WTC11 (cell line): ENCODE data around the gene STK11. TPM values are rescaled to one million over a fixed set of nuclear protein-coding genes. Genes with fewer than 3 reads are reported as not detected.
A peak's percentile ranks its signal among the peaks of the same experiment; 100 is the strongest.

ENCODE experiments used
- ATAC-seq: fragments of 200-7000 bp; cut with Tn5 transposase; 2 replicates; pipeline ENCODE4 v1.10.0; 2021; ENCODE audit warnings: mild to moderate bottlenecking, moderate library complexity
- CTCF ChIA-PET: fragments of 300-600 bp; sonication (Branson Sonifier 250); formaldehyde crosslinking; loops from one replicate; lab custom pipeline; 2021; ENCODE audit warnings: antibody characterized with exemption; lab: Charles Lee
- POLR2A ChIA-PET: fragments of 350-600 bp; sonication (Branson Sonifier 250); formaldehyde crosslinking; loops from one replicate; lab custom pipeline; 2021; ENCODE audit warnings: antibody characterized with exemption; lab: Charles Lee
- DNase-seq: peaks from one replicate; pipeline ENCODE4 v3.0.0; 2021; ENCODE audit warnings: low spot score
- H3K27ac Mint-ChIP-seq: 2 replicates; pipeline ENCODE4 v1.8.0; 2021; ENCODE audit warnings: mixed read lengths
- H3K27me3 Mint-ChIP-seq: 2 replicates; pipeline ENCODE4 v1.8.0; 2021; ENCODE audit warnings: low read depth, mild to moderate bottlenecking, moderate library complexity, mixed read lengths
- H3K36me3 Mint-ChIP-seq: 2 replicates; pipeline ENCODE4 v1.8.0; 2021; ENCODE audit warnings: mixed read lengths
- H3K4me1 Mint-ChIP-seq: 2 replicates; pipeline ENCODE4 v1.8.0; 2022; ENCODE audit warnings: mixed read lengths
- H3K4me3 Mint-ChIP-seq: 2 replicates; pipeline ENCODE4 v1.8.0; 2021; ENCODE audit warnings: mild to moderate bottlenecking, moderate library complexity, mixed read lengths
- H3K9me3 Mint-ChIP-seq: 2 replicates; pipeline ENCODE4 v1.8.0; 2021; ENCODE audit warnings: mixed read lengths
- CREM ChIP-seq: sonication (generic); formaldehyde crosslinking; IDR thresholded peaks from 2 replicates; pipeline ENCODE4 v1.8.1; 2022; ENCODE audit warnings: mild to moderate bottlenecking, missing genetic modification reagents, moderate library complexity
- ELF4 ChIP-seq: sonication (generic); formaldehyde crosslinking; IDR thresholded peaks from 2 replicates; pipeline ENCODE4 v1.8.1; 2022; ENCODE audit warnings: low read depth, mild to moderate bottlenecking, moderate library complexity, missing genetic modification reagents
- ESRRA ChIP-seq: sonication (generic); formaldehyde crosslinking; IDR thresholded peaks from 2 replicates; pipeline ENCODE4 v1.8.1; 2022; ENCODE audit warnings: mild to moderate bottlenecking, missing genetic modification reagents, borderline replicate concordance
- FOXK1 ChIP-seq: sonication (generic); formaldehyde crosslinking; IDR thresholded peaks from 2 replicates; pipeline ENCODE4 v1.8.0; 2022; ENCODE audit warnings: mild to moderate bottlenecking, moderate library complexity, missing genetic modification reagents
- GTF2I ChIP-seq: fragments of 250-450 bp; sonication (Bioruptor Pico); conservative IDR thresholded peaks from 2 replicates; pipeline ENCODE4 v1.4.0; 2021; ENCODE audit warnings: mild to moderate bottlenecking
- HMGA2 ChIP-seq: fragments of 250-450 bp; sonication (Bioruptor Pico); IDR thresholded peaks from 2 replicates; pipeline ENCODE4 v1.4.0; 2021; ENCODE audit warnings: mild to moderate bottlenecking, moderate library complexity
- IRF2 ChIP-seq: sonication (generic); formaldehyde crosslinking; IDR thresholded peaks from 2 replicates; pipeline ENCODE4 v1.8.0; 2022; ENCODE audit warnings: low read depth, missing genetic modification reagents, borderline replicate concordance
- JAZF1 ChIP-seq: fragments of 250-450 bp; sonication (Bioruptor Pico); IDR thresholded peaks from 2 replicates; pipeline ENCODE4 v1.9.0; 2021; ENCODE audit warnings: moderate library complexity, mild to moderate bottlenecking, inconsistent platforms
- JUN ChIP-seq: sonication (generic); formaldehyde crosslinking; IDR thresholded peaks from 2 replicates; pipeline ENCODE4 v1.8.0; 2023; ENCODE audit warnings: mild to moderate bottlenecking, missing genetic modification reagents
- MYBL2 ChIP-seq: sonication (generic); formaldehyde crosslinking; IDR thresholded peaks from 2 replicates; pipeline ENCODE4 v1.8.1; 2023; ENCODE audit warnings: mild to moderate bottlenecking, moderate library complexity, missing genetic modification reagents
- TEAD4 ChIP-seq: sonication (generic); formaldehyde crosslinking; IDR thresholded peaks from 2 replicates; pipeline ENCODE4 v1.8.0; 2022; ENCODE audit warnings: mild to moderate bottlenecking, missing genetic modification reagents
- ZBTB21 ChIP-seq: sonication (generic); formaldehyde crosslinking; IDR thresholded peaks from 2 replicates; pipeline ENCODE4 v1.8.1; 2023; ENCODE audit warnings: mild to moderate bottlenecking, missing genetic modification reagents, borderline replicate concordance
- ZNF423 ChIP-seq: fragments of 250-450 bp; sonication (Bioruptor Pico); IDR thresholded peaks from 2 replicates; pipeline ENCODE4 v2.1.2; 2022; ENCODE audit warnings: mild to moderate bottlenecking, moderate library complexity
- total RNA-seq: library from RNA; stranded (reverse); gene quantifications from 3 replicates; pipeline ENCODE4 v1.2.3, GENCODE V29; 2021
- TF ChIP-seq, protein P1 (sequence below): sonication (generic); formaldehyde crosslinking; IDR thresholded peaks from 2 replicates; pipeline ENCODE4 v1.8.1; 2023; ENCODE audit warnings: mild to moderate bottlenecking, moderate library complexity, missing genetic modification reagents
- TF ChIP-seq, protein P2 (sequence below): fragments of 250-450 bp; sonication (Bioruptor Pico); IDR thresholded peaks from 2 replicates; pipeline ENCODE4 v1.9.0; 2021; ENCODE audit warnings: mild to moderate bottlenecking, borderline replicate concordance
- TF ChIP-seq, protein P3 (sequence below): sonication (generic); formaldehyde crosslinking; IDR thresholded peaks from 2 replicates; pipeline ENCODE4 v1.8.1; 2023; ENCODE audit warnings: mild to moderate bottlenecking, missing genetic modification reagents
- TF ChIP-seq, protein P4 (sequence below): fragments of 250-450 bp; sonication (Bioruptor Pico); IDR thresholded peaks from 2 replicates; pipeline ENCODE4 v1.9.0; 2021; ENCODE audit warnings: mild to moderate bottlenecking
- TF ChIP-seq, protein P5 (sequence below): sonication (generic); formaldehyde crosslinking; IDR thresholded peaks from 2 replicates; pipeline ENCODE4 v1.8.0; 2022; ENCODE audit warnings: missing genetic modification reagents

The STK11 gene
- total RNA-seq, 1 experiment from 2014 or later = 112 TPM

DNA sequence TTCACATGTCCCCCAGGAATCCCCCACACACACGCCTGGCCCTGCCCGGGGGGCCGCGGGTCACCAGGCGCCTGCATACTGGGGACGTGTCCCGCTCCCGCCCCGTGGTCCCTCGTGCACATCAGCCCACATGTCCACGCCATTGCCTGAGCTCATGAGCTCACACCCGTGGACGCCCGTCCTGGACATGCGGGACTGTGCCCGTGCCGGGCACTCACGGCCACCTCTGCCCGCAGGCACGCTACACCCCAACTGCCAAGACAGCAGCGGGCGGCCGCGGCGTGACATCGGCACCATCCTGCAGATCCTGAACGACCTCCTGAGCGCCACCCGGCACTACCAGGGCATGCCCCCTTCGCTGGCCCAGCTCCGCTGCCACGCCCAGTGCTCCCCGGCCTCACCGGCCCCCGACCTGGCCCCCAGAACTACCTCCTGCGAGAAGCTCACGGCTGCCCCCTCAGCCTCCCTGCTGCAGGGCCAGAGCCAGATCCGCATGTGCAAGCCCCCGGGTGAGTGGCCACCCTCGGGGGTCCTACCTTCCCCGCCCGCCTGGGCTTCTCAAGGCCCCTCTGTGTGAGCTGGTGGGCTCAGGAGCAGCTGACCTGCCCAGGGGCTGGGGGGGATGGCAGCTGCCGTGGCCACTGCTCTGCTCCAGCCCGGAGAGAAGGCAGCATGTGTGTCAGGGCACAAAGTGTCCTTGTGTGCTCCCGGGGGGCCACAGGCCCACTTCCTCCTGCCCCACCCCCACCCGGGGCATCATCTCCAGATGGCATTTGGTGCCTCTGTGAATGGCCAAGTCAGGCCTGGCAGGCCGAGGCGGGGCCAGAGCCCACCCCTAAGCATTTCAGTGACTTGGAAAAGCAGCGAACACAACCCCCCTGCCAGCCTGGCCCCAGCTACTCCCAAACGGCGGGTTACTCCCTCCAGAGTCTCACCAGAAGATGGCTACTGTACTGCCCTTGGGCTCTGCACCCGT lies 49.9 kb downstream of the STK11 start:
- ChIA-PET CTCF (interaction anchor here (0.7 to 15.6 kb wide), 5 partner anchors 11 to 189 kb away, joined by 3 to 648 read pairs (median 4); partner anchors contain the start of genes ATP5F1D and CIRBP), POLR2A (interaction anchor here (0.6 to 0.9 kb wide), 3 partner anchors 14 to 148 kb away, joined by 3 to 7 read pairs (median 3); partner anchors contain the start of gene CIRBP)
- Mint-ChIP-seq H3K9me3 (no peaks in the 10 kb centered on the region), H3K27me3 (no peaks in the 10 kb centered on the region), H3K36me3 (peaks cover 38% of the 10 kb centered on the region), H3K4me3 (no peak overlapping the region), H3K27ac (no peak overlapping the region), H3K4me1 (peaks cover 31% of the 10 kb centered on the region)
- ATAC-seq (no peak), DNase-seq (no peak)
- TF ChIP-seq, protein P1, sequence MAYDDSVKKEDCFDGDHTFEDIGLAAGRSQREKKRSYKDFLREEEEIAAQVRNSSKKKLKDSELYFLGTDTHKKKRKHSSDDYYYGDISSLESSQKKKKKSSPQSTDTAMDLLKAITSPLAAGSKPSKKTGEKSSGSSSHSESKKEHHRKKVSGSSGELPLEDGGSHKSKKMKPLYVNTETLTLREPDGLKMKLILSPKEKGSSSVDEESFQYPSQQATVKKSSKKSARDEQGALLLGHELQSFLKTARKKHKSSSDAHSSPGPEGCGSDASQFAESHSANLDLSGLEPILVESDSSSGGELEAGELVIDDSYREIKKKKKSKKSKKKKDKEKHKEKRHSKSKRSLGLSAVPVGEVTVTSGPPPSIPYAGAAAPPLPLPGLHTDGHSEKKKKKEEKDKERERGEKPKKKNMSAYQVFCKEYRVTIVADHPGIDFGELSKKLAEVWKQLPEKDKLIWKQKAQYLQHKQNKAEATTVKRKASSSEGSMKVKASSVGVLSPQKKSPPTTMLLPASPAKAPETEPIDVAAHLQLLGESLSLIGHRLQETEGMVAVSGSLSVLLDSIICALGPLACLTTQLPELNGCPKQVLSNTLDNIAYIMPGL (CRISPR knock-in tag) = 0 out of 2 replicates have a peak, but pooled peaks have one; percentile 36
- TF ChIP-seq JUN = no peak
- no peak for TF ChIP-seq ZBTB21 (CRISPR knock-in tag)
- no peak for TF ChIP-seq JAZF1 (CRISPR knock-in tag)
- TF ChIP-seq ZNF423 (CRISPR knock-in tag) = no peak
- no peak for TF ChIP-seq ELF4 (CRISPR knock-in tag)
- TF ChIP-seq IRF2 = no peak
- TF ChIP-seq, protein P2, sequence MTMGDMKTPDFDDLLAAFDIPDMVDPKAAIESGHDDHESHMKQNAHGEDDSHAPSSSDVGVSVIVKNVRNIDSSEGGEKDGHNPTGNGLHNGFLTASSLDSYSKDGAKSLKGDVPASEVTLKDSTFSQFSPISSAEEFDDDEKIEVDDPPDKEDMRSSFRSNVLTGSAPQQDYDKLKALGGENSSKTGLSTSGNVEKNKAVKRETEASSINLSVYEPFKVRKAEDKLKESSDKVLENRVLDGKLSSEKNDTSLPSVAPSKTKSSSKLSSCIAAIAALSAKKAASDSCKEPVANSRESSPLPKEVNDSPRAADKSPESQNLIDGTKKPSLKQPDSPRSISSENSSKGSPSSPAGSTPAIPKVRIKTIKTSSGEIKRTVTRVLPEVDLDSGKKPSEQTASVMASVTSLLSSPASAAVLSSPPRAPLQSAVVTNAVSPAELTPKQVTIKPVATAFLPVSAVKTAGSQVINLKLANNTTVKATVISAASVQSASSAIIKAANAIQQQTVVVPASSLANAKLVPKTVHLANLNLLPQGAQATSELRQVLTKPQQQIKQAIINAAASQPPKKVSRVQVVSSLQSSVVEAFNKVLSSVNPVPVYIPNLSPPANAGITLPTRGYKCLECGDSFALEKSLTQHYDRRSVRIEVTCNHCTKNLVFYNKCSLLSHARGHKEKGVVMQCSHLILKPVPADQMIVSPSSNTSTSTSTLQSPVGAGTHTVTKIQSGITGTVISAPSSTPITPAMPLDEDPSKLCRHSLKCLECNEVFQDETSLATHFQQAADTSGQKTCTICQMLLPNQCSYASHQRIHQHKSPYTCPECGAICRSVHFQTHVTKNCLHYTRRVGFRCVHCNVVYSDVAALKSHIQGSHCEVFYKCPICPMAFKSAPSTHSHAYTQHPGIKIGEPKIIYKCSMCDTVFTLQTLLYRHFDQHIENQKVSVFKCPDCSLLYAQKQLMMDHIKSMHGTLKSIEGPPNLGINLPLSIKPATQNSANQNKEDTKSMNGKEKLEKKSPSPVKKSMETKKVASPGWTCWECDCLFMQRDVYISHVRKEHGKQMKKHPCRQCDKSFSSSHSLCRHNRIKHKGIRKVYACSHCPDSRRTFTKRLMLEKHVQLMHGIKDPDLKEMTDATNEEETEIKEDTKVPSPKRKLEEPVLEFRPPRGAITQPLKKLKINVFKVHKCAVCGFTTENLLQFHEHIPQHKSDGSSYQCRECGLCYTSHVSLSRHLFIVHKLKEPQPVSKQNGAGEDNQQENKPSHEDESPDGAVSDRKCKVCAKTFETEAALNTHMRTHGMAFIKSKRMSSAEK (CRISPR knock-in tag) = no peak
- TF ChIP-seq, protein P3, sequence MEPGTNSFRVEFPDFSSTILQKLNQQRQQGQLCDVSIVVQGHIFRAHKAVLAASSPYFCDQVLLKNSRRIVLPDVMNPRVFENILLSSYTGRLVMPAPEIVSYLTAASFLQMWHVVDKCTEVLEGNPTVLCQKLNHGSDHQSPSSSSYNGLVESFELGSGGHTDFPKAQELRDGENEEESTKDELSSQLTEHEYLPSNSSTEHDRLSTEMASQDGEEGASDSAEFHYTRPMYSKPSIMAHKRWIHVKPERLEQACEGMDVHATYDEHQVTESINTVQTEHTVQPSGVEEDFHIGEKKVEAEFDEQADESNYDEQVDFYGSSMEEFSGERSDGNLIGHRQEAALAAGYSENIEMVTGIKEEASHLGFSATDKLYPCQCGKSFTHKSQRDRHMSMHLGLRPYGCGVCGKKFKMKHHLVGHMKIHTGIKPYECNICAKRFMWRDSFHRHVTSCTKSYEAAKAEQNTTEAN (CRISPR knock-in tag) = 0 out of 2 replicates have a peak, but pooled peaks have one; percentile 27
- TF ChIP-seq ESRRA (CRISPR knock-in tag) = no peak
- TF ChIP-seq FOXK1 = no peak
- TF ChIP-seq CREM = no peak
- TF ChIP-seq GTF2I (CRISPR knock-in tag) = no peak

DNA sequence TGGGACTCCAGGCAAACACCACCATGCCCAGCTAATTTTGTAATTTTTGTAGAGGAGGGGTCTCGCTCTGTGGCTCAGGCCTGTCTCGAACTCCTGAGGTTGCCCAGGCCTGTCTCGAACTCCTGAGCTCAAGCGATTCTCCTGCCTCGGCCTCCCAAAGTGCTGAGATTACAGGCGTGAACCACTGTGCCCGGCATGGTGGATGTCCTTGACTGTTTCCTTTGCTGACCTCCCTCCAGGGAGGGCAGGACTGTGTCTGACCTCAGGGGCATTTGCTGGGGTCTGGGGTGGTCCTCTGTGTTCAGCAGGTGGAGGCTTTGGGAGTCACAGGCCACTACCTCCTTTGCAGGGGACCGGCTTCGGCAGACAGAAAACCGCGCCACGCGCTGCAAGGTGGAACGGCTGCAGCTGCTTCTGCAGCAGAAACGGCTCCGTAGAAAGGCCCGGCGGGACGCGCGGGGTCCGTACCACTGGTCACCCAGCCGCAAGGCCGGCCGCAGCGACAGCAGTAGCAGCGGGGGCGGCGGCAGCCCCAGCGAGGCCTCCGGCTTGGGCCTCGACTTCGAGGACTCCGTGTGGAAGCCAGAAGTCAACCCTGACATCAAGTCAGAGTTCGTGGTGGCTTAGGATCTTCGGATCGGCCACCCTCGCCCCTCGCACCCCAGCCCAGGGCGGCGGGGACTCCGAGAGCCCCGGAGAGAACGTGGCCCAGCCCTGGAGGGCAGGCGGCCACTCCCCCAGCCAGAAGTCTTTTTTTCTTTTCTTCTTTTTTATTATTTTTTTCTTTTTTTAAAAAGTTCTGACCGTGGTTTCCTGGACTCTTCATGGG lies 51.3 kb downstream of the STK11 start:
- no peak overlapping the region; the same call in 1 of the 2 replicates for H3K4me3 Mint-ChIP-seq
- H3K27me3 Mint-ChIP-seq = no peaks in the 10 kb centered on the region
- no peak overlapping the region for H3K27ac Mint-ChIP-seq
- H3K4me1 Mint-ChIP-seq = peaks cover 38% of the 10 kb centered on the region
- DNase-seq (no peak), ATAC-seq (no peak)
- peaks cover 33% of the 10 kb centered on the region for H3K36me3 Mint-ChIP-seq
- CTCF ChIA-PET = interaction anchor here (0.6 to 15.6 kb wide), 4 partner anchors 10 to 379 kb away, joined by 3 to 648 read pairs (median 10); partner anchors contain the start of genes ATP5F1D and CIRBP
- H3K9me3 Mint-ChIP-seq = no peaks in the 10 kb centered on the region
- POLR2A ChIA-PET = interaction anchor here (0.7 to 1.6 kb wide), 3 partner anchors 10 to 12 kb away, joined by 3 to 6 read pairs (median 3); partner anchors contain the start of gene CIRBP
- no peak for TF ChIP-seq MYBL2 (CRISPR knock-in tag)
- TF ChIP-seq, protein P3 (CRISPR knock-in tag) = no peak
- TF ChIP-seq, protein P4, sequence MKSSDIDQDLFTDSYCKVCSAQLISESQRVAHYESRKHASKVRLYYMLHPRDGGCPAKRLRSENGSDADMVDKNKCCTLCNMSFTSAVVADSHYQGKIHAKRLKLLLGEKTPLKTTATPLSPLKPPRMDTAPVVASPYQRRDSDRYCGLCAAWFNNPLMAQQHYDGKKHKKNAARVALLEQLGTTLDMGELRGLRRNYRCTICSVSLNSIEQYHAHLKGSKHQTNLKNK (CRISPR knock-in tag) = no peak
- TF ChIP-seq, protein P5, sequence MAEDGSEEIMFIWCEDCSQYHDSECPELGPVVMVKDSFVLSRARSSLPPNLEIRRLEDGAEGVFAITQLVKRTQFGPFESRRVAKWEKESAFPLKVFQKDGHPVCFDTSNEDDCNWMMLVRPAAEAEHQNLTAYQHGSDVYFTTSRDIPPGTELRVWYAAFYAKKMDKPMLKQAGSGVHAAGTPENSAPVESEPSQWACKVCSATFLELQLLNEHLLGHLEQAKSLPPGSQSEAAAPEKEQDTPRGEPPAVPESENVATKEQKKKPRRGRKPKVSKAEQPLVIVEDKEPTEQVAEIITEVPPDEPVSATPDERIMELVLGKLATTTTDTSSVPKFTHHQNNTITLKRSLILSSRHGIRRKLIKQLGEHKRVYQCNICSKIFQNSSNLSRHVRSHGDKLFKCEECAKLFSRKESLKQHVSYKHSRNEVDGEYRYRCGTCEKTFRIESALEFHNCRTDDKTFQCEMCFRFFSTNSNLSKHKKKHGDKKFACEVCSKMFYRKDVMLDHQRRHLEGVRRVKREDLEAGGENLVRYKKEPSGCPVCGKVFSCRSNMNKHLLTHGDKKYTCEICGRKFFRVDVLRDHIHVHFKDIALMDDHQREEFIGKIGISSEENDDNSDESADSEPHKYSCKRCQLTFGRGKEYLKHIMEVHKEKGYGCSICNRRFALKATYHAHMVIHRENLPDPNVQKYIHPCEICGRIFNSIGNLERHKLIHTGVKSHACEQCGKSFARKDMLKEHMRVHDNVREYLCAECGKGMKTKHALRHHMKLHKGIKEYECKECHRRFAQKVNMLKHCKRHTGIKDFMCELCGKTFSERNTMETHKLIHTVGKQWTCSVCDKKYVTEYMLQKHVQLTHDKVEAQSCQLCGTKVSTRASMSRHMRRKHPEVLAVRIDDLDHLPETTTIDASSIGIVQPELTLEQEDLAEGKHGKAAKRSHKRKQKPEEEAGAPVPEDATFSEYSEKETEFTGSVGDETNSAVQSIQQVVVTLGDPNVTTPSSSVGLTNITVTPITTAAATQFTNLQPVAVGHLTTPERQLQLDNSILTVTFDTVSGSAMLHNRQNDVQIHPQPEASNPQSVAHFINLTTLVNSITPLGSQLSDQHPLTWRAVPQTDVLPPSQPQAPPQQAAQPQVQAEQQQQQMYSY (CRISPR knock-in tag) = no peak
- TF ChIP-seq ELF4 (CRISPR knock-in tag) = no peak
- TF ChIP-seq TEAD4 = no peak
- TF ChIP-seq HMGA2 = no peak
